Subcutaneous adipose tissue (tissue), 4 donors: Measurements from ENCODE around the gene EGR1. TPM values are rescaled to one million over a fixed set of nuclear protein-coding genes. Genes with fewer than 3 reads are reported as not detected.

ENCODE experiments used
- CTCF ChIP-seq: fragments of 450-650 bp; IDR thresholded peaks from one replicate; pipeline ENCODE4 v1.5.1; 2016; ENCODE audit warnings: low read depth, mild to moderate bottlenecking, control low read depth, antibody characterized with exemption, moderate library complexity
- total RNA-seq, 4 donors: library from RNA; depleted of rRNA; stranded (reverse); fragments of >200 nt; gene quantifications; one replicate each; pipeline ENCODE4 v1.1.0, GENCODE V29; 2016

The EGR1 gene
- total RNA-seq, 4 donors from 2014 or later, result 2.6 to 21.5 (median 10.4) TPM

- no peak for TF ChIP-seq CTCF
Observed at GRCh38 chr5:138448070-138448469, 17.2 kb upstream of the EGR1 start.

- no peak for TF ChIP-seq CTCF
Observed at GRCh38 chr5:138448481-138449398, 16.5 kb upstream of the EGR1 start.

GRCh38 chr5:138449501-138450239 is 15.6 kb upstream of the EGR1 start:
- no peak for TF ChIP-seq CTCF

GRCh38 chr5:138450971-138451370 is 14.3 kb upstream of the EGR1 start:
- no peak for TF ChIP-seq CTCF

- no peak for TF ChIP-seq CTCF
Observed at GRCh38 chr5:138452720-138453119, 12.6 kb upstream of the EGR1 start.

GRCh38 chr5:138453590-138453989 is 11.7 kb upstream of the EGR1 start:
- TF ChIP-seq CTCF, result no peak

- no peak for TF ChIP-seq CTCF
Observed at GRCh38 chr5:138454121-138454520, 11.2 kb upstream of the EGR1 start.
